ENCODE results near the gene FAM229A. TPM values are rescaled to one million over a fixed set of nuclear protein-coding genes. Genes with fewer than 3 reads are reported as not detected.

FAM229A gene
- total and polyA plus RNA-seq, 9 of the 15 experiments (the other 6 are each of a cell fraction or from before 2014, with no cell fraction given), result 0.04 to 21.6 (median 7.4) TPM

DNA sequence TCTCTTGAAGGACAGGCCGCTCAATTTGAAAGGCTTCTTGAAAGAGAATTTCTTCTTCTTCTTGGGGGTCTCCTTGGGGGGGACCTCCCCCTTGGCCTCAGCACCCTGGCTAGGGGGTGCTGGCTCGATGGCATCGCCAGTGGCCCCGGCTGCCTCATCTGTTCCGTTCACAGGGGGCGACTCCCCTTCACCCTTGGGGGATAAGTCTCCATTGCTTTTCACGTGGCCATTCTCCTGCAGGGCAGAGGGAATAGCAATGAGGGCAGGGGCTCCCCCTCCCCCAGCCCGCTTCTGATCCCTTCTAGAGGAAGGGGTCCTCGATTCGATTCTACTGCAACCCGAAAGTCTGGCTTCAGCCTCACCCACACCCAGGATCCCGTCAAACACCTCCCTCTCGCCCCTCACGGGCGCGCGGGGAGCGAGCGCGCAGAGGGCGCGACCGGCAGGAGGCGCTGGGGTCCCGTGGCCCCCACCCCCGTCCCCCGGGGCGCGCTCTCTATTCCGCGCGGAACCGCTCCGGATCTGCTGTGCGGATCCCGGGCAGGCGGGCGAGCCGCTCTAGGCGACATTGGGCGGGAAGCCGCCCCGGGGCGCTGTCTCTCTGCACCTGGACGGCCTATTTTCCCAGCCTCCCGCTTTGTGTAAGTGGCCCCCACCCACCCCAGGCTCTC, 27.3 kb downstream of the FAM229A start (continued):
- TF ChIP-seq, protein P1, sequence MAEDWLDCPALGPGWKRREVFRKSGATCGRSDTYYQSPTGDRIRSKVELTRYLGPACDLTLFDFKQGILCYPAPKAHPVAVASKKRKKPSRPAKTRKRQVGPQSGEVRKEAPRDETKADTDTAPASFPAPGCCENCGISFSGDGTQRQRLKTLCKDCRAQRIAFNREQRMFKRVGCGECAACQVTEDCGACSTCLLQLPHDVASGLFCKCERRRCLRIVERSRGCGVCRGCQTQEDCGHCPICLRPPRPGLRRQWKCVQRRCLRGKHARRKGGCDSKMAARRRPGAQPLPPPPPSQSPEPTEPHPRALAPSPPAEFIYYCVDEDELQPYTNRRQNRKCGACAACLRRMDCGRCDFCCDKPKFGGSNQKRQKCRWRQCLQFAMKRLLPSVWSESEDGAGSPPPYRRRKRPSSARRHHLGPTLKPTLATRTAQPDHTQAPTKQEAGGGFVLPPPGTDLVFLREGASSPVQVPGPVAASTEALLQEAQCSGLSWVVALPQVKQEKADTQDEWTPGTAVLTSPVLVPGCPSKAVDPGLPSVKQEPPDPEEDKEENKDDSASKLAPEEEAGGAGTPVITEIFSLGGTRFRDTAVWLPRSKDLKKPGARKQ (CRISPR knock-in tag; IDR thresholded peaks at IDR 0.05), result no peak
- no peak for TF ChIP-seq RFX7 (CRISPR knock-in tag; IDR thresholded peaks at IDR 0.05)
- TF ChIP-seq DPF2 (IDR thresholded peaks at IDR 0.05), result peak; percentile 14; the same call in 1 of the 2 replicates
- TF ChIP-seq STAT5B (CRISPR knock-in tag; IDR thresholded peaks at IDR 0.05), result no peak
- TF ChIP-seq ZKSCAN3 (CRISPR knock-in tag; IDR thresholded peaks at IDR 0.05), result no peak
- no peak for TF ChIP-seq ZNF184 (CRISPR knock-in tag; IDR thresholded peaks at IDR 0.05)
- TF ChIP-seq, protein P2, sequence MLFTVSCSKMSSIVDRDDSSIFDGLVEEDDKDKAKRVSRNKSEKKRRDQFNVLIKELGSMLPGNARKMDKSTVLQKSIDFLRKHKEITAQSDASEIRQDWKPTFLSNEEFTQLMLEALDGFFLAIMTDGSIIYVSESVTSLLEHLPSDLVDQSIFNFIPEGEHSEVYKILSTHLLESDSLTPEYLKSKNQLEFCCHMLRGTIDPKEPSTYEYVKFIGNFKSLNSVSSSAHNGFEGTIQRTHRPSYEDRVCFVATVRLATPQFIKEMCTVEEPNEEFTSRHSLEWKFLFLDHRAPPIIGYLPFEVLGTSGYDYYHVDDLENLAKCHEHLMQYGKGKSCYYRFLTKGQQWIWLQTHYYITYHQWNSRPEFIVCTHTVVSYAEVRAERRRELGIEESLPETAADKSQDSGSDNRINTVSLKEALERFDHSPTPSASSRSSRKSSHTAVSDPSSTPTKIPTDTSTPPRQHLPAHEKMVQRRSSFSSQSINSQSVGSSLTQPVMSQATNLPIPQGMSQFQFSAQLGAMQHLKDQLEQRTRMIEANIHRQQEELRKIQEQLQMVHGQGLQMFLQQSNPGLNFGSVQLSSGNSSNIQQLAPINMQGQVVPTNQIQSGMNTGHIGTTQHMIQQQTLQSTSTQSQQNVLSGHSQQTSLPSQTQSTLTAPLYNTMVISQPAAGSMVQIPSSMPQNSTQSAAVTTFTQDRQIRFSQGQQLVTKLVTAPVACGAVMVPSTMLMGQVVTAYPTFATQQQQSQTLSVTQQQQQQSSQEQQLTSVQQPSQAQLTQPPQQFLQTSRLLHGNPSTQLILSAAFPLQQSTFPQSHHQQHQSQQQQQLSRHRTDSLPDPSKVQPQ (CRISPR knock-in tag; IDR thresholded peaks at IDR 0.05; ENCODE audit: borderline replicate concordance), result no peak
- TF ChIP-seq BCL6 (CRISPR knock-in tag; IDR thresholded peaks at IDR 0.05), result no peak
- TF ChIP-seq, protein P3, sequence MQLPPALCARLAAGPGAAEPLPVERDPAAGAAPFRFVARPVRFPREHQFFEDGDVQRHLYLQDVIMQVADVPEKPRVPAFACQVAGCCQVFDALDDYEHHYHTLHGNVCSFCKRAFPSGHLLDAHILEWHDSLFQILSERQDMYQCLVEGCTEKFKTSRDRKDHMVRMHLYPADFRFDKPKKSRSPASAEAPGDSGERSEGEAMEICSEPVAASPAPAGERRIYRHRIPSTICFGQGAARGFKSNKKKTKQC (CRISPR knock-in tag; IDR thresholded peaks at IDR 0.05), result peak; percentile 53; the same call in 1 of the 2 replicates
- TF ChIP-seq, protein P4, sequence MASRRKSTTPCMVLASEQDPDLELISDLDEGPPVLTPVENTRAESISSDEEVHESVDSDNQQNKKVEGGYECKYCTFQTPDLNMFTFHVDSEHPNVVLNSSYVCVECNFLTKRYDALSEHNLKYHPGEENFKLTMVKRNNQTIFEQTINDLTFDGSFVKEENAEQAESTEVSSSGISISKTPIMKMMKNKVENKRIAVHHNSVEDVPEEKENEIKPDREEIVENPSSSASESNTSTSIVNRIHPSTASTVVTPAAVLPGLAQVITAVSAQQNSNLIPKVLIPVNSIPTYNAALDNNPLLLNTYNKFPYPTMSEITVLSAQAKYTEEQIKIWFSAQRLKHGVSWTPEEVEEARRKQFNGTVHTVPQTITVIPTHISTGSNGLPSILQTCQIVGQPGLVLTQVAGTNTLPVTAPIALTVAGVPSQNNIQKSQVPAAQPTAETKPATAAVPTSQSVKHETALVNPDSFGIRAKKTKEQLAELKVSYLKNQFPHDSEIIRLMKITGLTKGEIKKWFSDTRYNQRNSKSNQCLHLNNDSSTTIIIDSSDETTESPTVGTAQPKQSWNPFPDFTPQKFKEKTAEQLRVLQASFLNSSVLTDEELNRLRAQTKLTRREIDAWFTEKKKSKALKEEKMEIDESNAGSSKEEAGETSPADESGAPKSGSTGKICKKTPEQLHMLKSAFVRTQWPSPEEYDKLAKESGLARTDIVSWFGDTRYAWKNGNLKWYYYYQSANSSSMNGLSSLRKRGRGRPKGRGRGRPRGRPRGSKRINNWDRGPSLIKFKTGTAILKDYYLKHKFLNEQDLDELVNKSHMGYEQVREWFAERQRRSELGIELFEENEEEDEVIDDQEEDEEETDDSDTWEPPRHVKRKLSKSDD (conservative IDR thresholded peaks at IDR 0.05; ENCODE audit: low read length), result no peak
- no peak for TF ChIP-seq RFX5 (IDR thresholded peaks at IDR 0.05; ENCODE audit: low read depth, low read length)
- TF ChIP-seq, protein P5, sequence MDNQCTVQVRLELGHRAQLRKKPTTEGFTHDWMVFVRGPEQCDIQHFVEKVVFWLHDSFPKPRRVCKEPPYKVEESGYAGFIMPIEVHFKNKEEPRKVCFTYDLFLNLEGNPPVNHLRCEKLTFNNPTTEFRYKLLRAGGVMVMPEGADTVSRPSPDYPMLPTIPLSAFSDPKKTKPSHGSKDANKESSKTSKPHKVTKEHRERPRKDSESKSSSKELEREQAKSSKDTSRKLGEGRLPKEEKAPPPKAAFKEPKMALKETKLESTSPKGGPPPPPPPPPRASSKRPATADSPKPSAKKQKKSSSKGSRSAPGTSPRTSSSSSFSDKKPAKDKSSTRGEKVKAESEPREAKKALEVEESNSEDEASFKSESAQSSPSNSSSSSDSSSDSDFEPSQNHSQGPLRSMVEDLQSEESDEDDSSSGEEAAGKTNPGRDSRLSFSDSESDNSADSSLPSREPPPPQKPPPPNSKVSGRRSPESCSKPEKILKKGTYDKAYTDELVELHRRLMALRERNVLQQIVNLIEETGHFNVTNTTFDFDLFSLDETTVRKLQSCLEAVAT (IDR thresholded peaks at IDR 0.05), result no peak
- TF ChIP-seq LARP7 (IDR thresholded peaks at IDR 0.05), result no peak
- TF ChIP-seq ZNF766 (CRISPR knock-in tag; conservative IDR thresholded peaks at IDR 0.05), result peak; percentile 76
- no peak for TF ChIP-seq PHF21A (IDR thresholded peaks at IDR 0.05; ENCODE audit: borderline replicate concordance, low read depth)
- TF ChIP-seq U2AF1 (optimal IDR thresholded peaks at IDR 0.05; ENCODE audit: low read depth, low read length), result peak; percentile 94
- TF ChIP-seq SMARCC2 (IDR thresholded peaks at IDR 0.05; ENCODE audit: low read depth), result no peak
- TF ChIP-seq, protein P6, sequence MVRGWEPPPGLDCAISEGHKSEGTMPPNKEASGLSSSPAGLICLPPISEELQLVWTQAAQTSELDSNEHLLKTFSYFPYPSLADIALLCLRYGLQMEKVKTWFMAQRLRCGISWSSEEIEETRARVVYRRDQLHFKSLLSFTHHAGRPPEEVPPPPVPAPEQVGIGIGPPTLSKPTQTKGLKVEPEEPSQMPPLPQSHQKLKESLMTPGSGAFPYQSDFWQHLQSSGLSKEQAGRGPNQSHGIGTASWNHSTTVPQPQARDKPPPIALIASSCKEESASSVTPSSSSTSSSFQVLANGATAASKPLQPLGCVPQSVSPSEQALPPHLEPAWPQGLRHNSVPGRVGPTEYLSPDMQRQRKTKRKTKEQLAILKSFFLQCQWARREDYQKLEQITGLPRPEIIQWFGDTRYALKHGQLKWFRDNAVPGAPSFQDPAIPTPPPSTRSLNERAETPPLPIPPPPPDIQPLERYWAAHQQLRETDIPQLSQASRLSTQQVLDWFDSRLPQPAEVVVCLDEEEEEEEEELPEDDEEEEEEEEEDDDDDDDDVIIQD (CRISPR knock-in tag; IDR thresholded peaks at IDR 0.05), result no peak
- no peak for TF ChIP-seq RUNX1 (IDR thresholded peaks at IDR 0.05; ENCODE audit: low read depth)

All from K562 (cell line).